Endothelial cell of hepatic sinusoid (primary cell): ENCODE measurements around the gene PTPRA.

Experiments
- in situ Hi-C: cut with HindIII; loops from 2 replicates; pipeline ENCODE4 v1.10.0; 2017; ENCODE audit warnings: low sequenced_read_pairs

Gene PTPRA

GRCh38 chr20:2873010-2873746, at the start of gene PTPRA:
TSS of gene PTPRA (plus strand) at chr20:2873481. CDS start at chr20:2964278, 90,797 bp downstream.
- in situ Hi-C loops = no loop called here

- in situ Hi-C loops = no loop called here
Measured at GRCh38 chr20:2825761-2826160, 47.5 kb upstream of the PTPRA start.

- in situ Hi-C loops = no loop called here
Measured at GRCh38 chr20:2826655-2827054, 46.6 kb upstream of the PTPRA start.

- in situ Hi-C loops = no loop called here
Measured at GRCh38 chr20:2829376-2829775, 43.9 kb upstream of the PTPRA start.

- in situ Hi-C loops = loop anchor here (5.0 kb wide), 1 partner anchor 34 kb away; no protein-coding TSS in a partner anchor
Measured at GRCh38 chr20:2831206-2831605, 42.1 kb upstream of the PTPRA start.

GRCh38 chr20:2833761-2834160, 39.5 kb upstream of the PTPRA start:
- in situ Hi-C loops = loop anchor here (5.0 kb wide), 1 partner anchor 36 kb away; no protein-coding TSS in a partner anchor

- in situ Hi-C loops = loop anchor here (5.0 kb wide), 1 partner anchor 37 kb away; no protein-coding TSS in a partner anchor
Measured at GRCh38 chr20:2834401-2835110, 38.7 kb upstream of the PTPRA start.

- in situ Hi-C loops = no loop called here
Measured at GRCh38 chr20:2835331-2835796, 37.9 kb upstream of the PTPRA start.

- in situ Hi-C loops = no loop called here
Measured at GRCh38 chr20:2836035-2836434, 37.2 kb upstream of the PTPRA start.

- in situ Hi-C loops = no loop called here
Measured at GRCh38 chr20:2837221-2837960, 35.9 kb upstream of the PTPRA start.

GRCh38 chr20:2838170-2838797, 35.0 kb upstream of the PTPRA start:
- in situ Hi-C loops = no loop called here

GRCh38 chr20:2838847-2839671, 34.2 kb upstream of the PTPRA start:
- in situ Hi-C loops = no loop called here

GRCh38 chr20:2839732-2840137, 33.5 kb upstream of the PTPRA start:
- in situ Hi-C loops = no loop called here

GRCh38 chr20:2840138-2840966, 32.9 kb upstream of the PTPRA start, which contains the start of the genes PCED1A and VPS16:
TSS of gene PCED1A (minus strand) at chr20:2840655. CDS start at chr20:2839912, 743 bp downstream.
TSS of gene VPS16 (plus strand) at chr20:2840745. CDS start at chr20:2840775, 30 bp downstream.
- in situ Hi-C loops = no loop called here

GRCh38 chr20:2840967-2841531, 32.2 kb upstream of the PTPRA start:
- in situ Hi-C loops = no loop called here

- in situ Hi-C loops = no loop called here
Measured at GRCh38 chr20:2845607-2846006, 27.7 kb upstream of the PTPRA start.

GRCh38 chr20:2846698-2847097, 26.6 kb upstream of the PTPRA start:
- in situ Hi-C loops = no loop called here

- in situ Hi-C loops = no loop called here
Measured at GRCh38 chr20:2847802-2848201, 25.5 kb upstream of the PTPRA start.

GRCh38 chr20:2849529-2849928, 23.8 kb upstream of the PTPRA start:
- in situ Hi-C loops = no loop called here
